GM19023 (cell line): ENCODE measurements around the gene PPFIBP2.
"Not testable (repeated sequence)": the region's sequence is repeated elsewhere in the genome, so short reads cannot be mapped to it uniquely, and the experiment has no call there.

Experiments
- ATAC-seq: cut with Tn5 transposase; IDR thresholded peaks from one replicate; pipeline ENCODE4 v1.9.1; 2021; ENCODE audit warnings: mild to moderate bottlenecking, moderate library complexity; ENCODE audit not compliant: unreplicated experiment

Gene PPFIBP2

DNA sequence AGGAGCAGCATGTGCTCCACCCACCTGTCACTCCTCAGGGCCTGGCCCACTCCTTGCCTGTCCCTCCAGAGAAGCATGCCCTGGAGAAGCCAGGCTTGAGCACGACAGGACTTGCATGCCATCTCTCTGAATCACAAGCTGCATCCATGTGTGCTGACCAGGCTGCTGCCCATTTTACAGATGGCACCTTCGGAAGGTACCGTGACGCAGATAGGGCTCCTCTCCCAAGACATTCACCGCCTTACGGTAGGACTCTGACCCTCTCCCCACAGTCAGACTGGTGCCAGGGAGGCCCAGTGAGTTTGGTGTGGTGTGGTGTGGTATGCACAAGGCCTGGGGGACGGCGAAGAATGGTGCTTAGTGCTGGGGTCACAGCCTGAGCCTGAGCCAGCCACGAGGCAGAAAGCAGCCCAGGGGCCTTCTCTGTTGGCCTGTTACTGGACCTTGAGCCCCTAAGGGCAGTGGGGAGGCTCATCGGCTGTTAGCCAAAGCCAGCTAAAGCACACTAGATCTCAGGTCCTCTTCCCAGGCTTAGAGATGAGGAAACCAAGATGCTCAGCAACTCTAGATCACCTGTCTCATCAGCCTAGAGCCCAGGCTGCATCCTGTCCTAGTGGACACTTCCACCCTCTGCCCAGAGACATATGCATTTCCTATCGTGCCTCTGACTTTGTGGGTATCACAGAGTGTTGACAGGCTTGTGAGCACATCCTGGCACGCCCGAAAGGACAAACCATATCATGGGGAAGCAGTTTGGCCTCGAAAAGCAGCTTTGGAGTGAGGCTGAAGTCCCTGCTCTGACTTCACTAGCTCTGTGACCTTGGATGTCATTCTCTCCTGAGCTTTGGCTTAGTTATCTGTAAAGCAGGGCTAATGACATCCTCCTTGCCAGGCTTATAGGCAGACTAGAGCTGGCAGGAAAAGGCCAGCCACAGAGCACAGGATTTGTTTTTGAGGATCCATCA, 141.7 kb downstream of the PPFIBP2 start:
- ATAC-seq = no peak

DNA sequence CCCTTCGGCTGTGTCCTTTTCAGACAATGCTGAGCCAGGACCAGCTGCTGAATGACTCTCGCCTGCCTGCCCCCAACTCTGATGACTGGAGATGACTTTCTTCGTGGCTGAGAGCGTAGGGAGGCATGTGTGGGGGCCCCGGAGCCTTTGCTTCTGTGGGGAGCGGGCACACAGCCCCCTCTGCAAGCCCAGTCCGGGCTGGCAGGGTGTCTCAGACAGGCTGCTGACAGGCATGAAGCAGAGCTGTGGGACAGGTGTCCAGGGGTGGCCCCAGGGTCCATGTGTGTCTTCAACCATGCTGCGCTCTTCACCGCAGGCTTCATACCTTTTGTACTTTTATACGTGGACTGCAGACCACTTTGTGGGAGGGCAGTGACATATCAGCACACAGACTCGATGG, 142.9 kb downstream of the PPFIBP2 start:
- no peak for ATAC-seq

DNA sequence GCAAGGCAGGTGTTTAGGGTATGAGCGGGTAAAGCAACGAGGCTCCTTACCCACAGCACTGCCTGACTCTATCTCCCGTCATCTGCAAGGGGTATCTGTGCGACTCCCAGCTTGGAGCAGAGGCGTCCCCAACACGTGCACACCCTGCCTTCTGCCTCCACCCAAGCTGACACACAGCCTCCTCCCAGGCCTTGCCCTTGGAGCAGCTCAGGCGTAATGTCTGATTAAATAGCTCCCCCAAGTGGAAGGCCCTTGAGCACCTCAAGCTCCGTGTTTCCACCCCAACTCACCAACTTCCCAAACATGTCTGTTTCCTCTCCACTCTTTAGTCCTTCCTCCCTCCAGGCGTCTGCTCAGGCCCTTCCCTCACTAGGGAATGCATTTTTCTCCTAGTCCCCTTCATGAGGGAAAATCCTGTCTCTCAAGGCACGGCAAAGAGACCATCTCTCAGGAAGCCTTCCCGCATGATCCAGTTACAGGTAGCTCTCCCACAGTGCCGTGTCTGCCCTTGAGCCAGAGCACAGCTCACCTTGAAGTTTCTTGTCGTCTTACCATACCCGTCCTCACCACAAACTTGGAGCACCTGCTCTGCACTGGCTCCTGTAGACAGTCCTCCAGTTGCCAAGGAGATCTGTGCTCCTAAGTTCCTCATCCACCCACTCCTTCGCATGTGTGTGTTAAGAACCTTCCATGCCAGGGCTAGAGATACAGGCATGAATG, 143.7 kb downstream of the PPFIBP2 start:
- no peak for ATAC-seq

DNA sequence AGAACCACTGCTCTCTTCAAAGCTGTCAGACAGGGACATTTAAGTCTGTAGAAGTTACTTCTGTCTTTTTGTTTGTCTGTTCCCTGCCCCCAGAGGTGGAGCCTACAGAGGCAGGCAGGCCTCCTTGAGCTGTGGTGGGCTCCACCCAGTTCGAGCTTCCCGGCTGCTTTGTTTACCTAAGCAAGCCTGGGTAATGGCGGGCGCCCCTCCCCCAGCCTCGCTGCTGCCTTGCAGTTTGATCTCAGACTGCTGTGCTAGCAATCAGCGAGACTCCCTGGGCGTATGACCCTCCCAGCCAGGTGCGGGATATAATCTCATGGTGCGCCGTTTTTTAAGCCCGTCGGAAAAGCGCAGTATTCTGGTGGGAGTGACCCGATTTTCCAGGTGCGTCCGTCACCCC, 149.7 kb downstream of the PPFIBP2 start:
- ATAC-seq = not testable (repeated sequence)

DNA sequence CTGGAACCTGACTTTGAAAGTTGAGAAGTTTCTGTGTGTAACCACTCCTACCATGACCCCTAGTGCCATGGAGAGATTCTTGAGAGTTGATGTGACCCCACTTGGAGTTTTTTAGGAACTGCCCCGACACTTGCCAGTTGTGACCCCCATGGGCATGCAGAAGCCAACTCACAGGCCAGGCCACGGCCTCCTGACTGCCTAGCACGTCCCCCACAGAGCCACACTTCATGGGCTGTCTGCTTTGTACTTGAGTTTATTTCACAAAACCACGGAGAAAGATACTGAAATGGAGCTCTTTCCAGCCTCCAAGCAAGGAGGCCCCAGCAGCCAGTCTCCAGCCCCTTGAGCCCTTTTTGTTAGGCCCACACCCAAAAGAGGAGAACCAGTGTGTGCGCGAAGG, 151.1 kb downstream of the PPFIBP2 start:
- no peak for ATAC-seq

DNA sequence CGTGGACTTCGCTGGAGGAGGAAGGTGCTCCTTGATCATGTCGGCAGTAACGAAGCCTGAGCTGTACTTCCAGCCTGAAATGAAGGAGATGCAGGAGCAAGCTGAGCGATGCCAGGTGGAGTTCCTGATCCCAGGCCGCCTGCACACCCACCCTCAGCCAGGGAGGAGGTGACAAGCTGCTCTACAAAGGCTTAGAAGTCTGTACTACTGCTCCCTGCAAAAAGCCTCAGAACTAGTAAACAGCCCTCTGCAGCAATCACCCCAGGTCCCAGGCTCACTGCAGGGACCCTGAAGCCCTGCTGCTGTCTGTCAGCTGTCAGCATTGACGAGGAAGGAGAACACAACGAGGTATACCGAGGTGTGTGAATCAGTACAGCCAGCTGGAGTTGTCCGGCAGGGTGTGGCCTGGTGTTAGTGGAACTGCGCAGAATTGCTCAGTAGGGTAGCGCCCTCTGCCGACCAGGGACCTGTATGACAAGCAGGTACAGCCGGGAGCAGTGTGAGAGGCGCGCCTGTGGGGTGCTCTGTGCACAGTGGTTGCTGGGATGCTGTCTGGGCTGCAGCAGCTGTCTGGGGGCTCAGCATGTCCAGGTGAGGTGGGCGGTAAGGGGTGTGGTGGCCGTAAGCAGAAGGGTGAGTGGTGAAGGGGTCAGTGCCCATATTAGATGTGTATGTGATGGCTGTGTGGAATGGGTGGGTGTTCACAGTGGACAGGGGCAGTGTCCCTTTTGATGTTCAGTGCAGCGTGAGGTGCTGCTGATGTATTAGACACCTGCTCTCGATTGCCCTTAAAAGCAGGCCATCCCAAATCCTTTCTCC, 151.9 kb downstream of the PPFIBP2 start:
- ATAC-seq = peak; percentile 100

DNA sequence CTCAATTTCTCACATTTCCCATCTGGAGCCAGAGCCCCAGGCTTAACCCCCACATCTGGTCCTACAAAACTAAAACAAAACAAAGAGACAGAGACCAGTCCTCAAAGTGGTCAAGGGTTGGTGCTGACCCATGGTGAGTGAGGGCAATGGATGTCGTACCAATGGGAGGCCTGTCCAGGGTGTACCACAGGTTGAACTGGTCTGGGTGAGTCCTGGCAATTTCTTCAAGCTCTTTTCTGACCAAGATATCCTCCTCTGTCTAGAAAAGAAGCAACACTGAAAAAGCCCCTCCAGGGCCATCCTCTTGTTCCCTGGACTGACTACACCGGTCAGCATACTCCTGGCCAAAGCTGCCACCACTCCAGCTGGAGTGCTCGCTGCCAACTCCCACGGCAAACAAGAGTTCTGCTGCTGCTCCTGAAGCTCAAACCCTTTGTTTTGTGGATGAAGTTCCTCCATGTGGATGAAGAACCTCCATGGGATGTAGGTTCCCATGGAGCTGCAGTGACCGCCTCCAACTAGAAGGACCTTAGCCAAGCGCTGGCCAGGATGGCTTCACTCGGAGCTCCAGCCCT, 152.6 kb downstream of the PPFIBP2 start:
- ATAC-seq = no peak

DNA sequence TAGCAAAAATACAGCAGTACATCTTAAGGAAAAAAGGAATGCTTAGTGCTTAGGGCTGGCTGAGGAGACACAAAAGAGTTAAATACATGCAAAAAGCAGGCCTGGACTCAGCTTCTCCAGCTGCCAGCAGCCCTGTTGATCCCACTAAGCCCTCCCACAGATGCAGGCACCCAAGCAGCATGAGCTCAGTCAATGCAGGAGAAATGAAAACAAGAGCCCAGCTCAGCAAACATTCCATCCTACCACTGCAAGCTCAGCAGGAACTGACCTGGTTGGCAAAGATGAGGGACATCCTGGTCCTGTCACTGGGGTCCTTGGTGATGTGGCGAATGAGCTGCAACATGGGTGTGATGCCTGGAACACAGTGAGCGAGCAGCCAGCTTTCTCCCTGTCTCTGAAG, 153.7 kb downstream of the PPFIBP2 start:
- ATAC-seq = no peak

DNA sequence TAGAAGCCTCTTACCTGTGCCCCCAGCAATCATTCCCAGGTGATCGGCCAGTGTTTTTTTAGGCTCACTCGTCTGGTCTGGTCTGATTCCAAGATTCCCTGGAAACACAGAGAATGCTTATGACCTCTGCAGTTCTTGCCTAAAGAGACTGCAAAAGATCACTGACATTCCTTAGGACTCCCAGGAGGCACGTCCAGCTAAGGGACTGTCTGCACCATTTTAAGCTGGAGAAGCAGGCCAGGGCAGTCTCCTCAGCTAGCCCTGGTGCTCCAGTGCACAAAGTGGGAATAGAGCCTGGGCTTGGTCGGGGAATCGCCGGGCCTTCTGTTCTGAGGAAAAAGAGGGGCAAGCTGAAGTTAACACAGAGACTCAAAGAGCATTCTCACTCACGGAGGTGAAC, 154.7 kb downstream of the PPFIBP2 start:
- ATAC-seq = no peak

DNA sequence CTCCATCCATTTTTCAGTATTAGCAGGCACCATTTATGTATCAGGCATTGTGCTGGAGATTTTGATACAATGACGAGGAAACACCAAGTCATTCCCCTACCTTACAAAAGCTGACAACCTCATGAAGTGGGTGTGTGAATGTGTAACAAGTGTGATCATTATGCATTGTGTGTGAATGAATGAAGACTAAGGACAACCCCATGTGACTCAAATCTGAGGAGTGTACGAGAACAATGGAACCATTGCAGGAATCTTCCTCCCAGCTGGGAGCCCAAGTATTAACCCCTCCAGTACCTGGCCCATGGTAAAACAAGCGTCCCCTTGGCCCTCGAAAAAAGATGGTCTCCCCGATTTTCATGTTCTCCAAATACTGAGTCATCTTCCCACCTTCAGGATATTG, 155.1 kb downstream of the PPFIBP2 start:
- ATAC-seq = no peak

DNA sequence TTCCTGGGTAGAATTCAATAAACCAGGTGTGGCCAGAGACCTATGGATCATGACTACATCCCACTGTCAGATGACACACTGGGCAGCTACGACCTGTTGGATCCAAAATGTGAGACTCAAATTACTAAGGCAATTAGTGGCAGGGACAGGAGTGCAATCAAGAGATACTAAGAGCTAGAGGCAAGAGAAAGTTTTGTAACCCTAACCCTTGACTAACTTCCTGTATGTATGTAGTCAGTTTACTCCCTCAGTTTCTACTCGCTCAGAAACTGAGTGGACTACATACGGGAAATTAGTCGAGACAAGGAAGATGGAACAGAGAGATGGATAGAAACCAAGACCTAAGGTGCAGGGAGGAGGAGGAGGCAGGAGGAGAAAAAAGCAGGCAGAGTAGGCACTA, 156.8 kb downstream of the PPFIBP2 start:
- no peak for ATAC-seq

DNA sequence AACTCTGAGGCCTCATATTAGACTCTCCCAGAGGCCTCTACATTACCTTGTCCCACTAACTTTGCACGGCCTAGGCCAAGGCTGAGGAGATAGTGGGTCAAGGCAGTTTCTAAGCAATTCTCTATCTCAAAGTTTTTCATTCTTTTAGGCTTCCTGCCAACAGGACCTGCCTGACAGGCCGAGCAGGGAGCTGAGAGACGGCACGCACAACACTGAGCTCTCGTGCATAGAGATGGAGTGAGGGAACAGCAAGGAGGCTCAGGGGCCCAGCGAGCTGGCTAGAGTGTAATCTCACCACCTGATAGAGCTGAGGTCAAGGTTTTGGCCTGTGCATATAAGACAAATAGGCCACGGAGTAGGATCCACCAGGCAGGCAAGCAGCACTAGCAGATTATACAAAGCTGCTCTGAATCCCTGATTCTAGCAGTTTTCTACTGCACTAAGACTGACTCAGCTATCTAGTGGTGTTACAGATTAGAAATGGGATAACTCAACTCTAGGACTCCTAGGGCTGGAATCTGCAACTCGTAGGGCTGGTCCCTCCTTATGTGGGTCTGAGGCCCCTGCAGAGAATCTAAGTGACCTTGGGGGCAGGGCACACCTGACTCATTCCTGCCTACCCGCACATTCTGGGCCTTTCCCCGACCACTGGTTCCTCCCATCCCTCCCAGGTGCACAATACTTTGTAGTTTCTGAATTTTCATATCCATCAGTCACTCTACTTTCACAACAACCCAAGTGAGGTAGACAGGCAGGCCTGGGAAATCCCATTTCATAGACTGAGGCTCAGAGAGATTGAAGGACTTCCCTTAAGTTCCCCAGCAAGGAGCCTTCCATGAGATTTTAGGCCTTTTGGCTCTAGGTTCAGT, 157.8 kb downstream of the PPFIBP2 start:
- ATAC-seq = peak; percentile 56

DNA sequence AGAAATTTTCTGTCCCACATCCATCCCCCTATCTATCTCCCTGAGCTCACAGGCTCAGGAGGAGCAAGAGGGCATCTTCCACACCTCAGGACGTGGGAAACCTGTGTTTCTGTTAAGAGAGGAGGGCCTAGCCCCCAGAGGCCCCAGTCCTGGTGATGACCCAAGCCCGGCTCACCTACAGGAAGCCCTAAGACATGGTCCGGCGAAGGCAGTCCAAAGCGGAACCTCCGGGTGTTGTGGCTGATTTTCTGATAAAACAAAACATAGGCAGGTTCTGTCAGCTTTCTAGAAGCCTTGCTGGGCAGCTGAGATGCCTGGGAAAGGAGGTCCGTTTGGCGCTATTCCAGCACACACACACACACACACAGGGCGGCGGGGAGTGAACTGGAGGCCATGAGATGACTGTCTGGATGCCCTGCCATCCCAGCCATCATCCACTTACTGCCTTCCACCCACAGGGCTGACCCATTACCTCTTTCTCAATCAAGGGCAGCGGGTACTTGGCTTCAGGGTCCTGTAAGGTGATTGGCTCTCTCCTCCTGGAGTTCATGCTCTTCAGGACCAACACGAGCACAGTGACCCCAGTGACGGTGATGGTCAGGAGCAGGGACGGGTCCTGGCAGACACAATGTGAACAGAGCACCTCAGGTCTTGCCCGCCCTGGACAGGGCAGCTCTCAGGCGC, 158.6 kb downstream of the PPFIBP2 start:
- ATAC-seq = no peak

DNA sequence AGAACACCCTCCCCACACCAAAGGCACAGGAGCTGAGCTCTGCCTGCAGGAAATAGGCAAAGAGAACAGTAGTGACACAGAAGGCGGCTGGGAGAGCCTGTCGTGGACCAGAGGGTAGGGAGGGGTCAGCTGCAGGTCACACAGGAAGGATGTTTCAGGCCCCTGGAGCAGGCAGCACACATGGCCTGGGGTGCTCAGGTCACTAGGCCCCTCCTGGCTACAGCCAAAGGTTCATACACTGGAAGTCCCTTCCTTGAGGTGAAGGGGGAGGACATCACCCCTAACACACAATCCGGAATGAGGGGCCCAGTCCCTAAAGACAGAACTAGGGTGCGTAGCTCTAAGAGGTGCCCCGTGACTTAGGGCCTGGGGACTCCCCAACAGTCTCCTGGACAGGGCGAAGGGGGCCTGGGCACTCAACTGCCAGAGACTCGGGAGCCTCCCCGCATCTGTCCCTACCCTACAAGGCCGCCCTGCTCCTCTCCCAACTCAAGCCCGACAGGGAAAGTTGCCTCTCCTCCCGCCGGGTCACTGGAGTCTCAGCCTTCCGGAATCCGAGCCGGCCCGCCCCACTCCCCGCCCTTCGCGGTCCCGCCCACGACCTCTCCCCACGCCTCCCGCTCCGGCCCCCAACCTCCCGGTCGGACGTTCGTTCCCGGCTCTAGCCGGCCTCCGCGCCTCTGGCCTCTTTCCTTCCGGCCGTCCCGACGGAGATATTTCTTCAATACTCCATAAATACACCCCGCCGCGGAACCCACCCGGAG, 159.3 kb downstream of the PPFIBP2 start, which contains the start of gene CYB5R2:
TSS of gene CYB5R2 (minus strand) at position 541 of the 764 bp plus-strand sequence. CDS start 675 bp downstream, outside the sequence.
- ATAC-seq = peak; percentile 33

DNA sequence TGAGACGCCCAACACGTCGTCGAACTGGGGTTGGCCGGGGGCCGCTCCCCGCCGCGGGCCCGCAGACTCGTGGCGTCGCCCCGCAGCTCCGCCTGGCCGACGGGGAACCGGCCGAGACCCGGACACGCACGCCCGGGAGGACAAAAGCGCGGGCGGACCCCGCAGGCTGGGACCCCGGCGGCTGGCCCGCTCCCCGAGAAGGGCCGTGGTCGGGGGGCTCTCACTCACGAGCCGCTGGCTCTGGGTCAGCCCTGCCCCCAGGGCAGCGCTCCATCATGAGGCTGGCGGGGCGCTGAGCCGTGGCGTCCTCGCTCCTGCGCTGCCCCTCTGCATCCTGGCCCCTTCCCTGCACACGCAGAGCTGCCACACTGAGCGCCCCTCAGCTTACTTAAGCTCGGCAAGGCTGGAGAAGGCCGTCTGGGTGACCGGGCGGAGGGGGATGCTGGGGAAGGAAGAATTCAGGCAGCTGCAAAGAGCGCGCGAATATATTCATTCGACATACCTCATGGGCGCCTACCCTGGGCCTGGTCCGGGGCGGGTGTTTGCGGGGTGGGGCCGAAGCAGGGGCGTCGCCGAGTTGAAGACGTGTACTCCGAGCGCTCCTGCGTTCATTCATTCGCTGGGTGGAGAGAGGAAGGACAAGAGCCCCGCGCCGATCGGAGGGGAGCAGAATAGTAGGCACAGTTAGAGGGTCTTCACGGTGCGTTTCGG, 160.1 kb downstream of the PPFIBP2 start:
- peak; percentile 27 for ATAC-seq

DNA sequence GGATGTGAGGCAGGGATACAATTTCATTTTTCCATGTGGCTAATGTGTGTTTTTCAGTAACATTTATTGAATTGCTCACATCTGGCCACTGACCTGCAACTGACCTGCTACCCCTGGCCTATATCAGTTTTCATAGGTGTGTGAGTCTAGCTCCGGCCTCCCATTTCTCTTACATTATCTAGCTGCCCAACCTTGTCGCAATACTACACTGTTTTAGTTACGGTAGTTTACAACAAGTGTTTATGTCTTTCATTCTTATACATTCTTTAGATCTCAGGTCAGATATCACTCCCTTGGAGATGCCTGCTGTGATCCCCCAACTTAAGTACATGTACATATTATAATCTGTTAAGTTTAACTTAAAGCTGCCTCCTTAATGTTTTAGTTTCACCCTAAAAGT, 161.8 kb downstream of the PPFIBP2 start:
- no peak for ATAC-seq

DNA sequence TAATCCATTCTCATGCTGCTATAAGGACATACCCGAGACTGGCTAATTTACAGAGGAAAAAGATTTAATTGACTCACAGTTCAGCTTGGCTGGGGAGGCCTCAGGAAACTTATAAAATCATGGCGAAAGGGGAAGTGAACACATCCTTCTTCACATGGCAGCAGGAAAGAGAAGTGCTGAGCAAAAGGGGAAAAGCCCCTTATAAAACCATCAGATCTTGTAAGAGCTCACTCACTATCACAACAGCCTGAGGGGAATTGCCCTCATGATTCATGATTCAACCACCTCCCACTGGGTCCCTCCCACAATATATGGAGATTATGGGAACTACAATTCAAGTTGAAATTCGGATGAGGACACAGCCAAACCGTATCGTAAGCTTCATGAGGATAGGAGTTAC, 163.3 kb downstream of the PPFIBP2 start:
- no peak for ATAC-seq

DNA sequence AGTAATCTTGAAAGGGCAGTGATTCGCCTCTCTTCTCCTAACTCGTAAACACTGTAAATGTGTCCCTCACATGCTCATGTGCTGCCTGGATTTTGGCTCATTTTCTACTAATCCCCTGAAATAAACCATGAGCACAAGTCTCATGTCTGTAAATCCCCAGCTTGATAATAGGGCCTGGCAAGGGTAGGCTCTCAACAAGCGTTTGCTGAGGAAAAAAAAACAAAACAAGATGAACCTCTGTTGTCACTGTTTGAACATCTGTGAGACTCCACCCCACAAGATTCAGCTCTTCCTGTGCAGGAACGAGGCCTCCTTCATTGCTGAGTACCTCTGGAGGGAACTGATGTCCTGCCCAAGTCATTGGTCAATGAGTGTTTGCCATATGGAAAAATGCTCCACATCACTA, 164.0 kb downstream of the PPFIBP2 start:
- ATAC-seq = no peak
